Measurements from ENCODE around the gene EXOC4. TPM values are rescaled to one million over a fixed set of nuclear protein-coding genes. Genes with fewer than 3 reads are reported as not detected.

The EXOC4 gene
- total and polyA plus RNA-seq, 2 of the 8 experiments (the other 6 are each of a cell fraction or from before 2014, with no cell fraction given), result 27.0 to 67.3 TPM

- H3K56ac ChIP-seq (replicated peaks; ENCODE audit: insufficient read length, low read depth, low read length), result no peak overlapping the region
- no peaks in the 10 kb centered on the region for H3K79me1 ChIP-seq (ENCODE audit: low read depth, low read length)
- no peak overlapping the region for H2BK15ac ChIP-seq (ENCODE audit: low read length)
- no peak overlapping the region for H4K5ac ChIP-seq (ENCODE audit: insufficient read length, low read depth, low read length)
- H3K79me2 ChIP-seq (ENCODE audit: control insufficient read depth in 1 of 2, insufficient read depth in 2 of 2, low read length in 2 of 2), result no peaks in the 10 kb centered on the region
- no peak overlapping the region for H4K8ac ChIP-seq (ENCODE audit: extremely low read depth, insufficient read depth, low read length)
- H2AFZ ChIP-seq (ENCODE audit: low read length), result no peak overlapping the region
- H4K91ac ChIP-seq (replicated peaks; ENCODE audit: insufficient read length, low read length), result no peak overlapping the region
- H3K4me1 ChIP-seq (replicated peaks in 1 of 4; ENCODE audit: control insufficient read depth in 3 of 4, insufficient read depth in 4 of 4, low read length in 3 of 4), result no peaks in the 10 kb centered on the region
- no peak overlapping the region for H2BK20ac ChIP-seq (ENCODE audit: low read length)
- no peaks in the 10 kb centered on the region for H3K9me3 ChIP-seq (ENCODE audit: insufficient read depth in 2 of 2, low read depth in 1 of 2, low read length in 1 of 2)
- DNase-seq (ENCODE audit: low read depth in 1 of 2, low spot score in 2 of 2) (no peak), FAIRE-seq (no peak)
- H3K14ac ChIP-seq (ENCODE audit: insufficient read length), result no peak overlapping the region
- no peaks in the 10 kb centered on the region for H3K23me2 ChIP-seq (ENCODE audit: low read depth, low read length)
- H3K27ac ChIP-seq (ENCODE audit: low read depth, low read length), result no peak overlapping the region
- H3K4ac ChIP-seq (replicated peaks; ENCODE audit: insufficient read length, low read depth, low read length), result no peak overlapping the region
- peaks cover 0 to 3% of the 10 kb centered on the region in 2 experiments for H4K20me1 ChIP-seq (replicated peaks in 1 of 2; ENCODE audit: control insufficient read depth in 1 of 2, insufficient read depth in 2 of 2, low read length in 2 of 2)
- H2BK5ac ChIP-seq (ENCODE audit: low read depth, low read length), result no peak overlapping the region
- CTCF ChIA-PET (ENCODE audit: partially characterized antibody), result interaction anchor here (0.7 to 1.1 kb wide), 2 partner anchors 753 to 856 kb away, joined by 3 read pairs; no protein-coding TSS in a partner anchor
- H2AK5ac ChIP-seq (ENCODE audit: low read depth, low read length), result no peak overlapping the region
- no peak overlapping the region for H2BK12ac ChIP-seq (ENCODE audit: low read depth, low read length)
- H3K27me3 ChIP-seq (replicated peaks in 1 of 4; ENCODE audit: control insufficient read depth in 3 of 4, extremely low read depth in 1 of 4, insufficient read depth in 3 of 4, low read length in 3 of 4), result peaks cover 0 to 1% (median 0%) of the 10 kb centered on the region in 4 experiments; a peak in 1 of 7 replicates
- no peak overlapping the region for H3K4me2 ChIP-seq (ENCODE audit: insufficient read depth in 1 of 2, low read depth in 2 of 2, low read length in 2 of 2)
- no peak overlapping the region for H3K18ac ChIP-seq (ENCODE audit: extremely low read depth, low read length)
- no peak overlapping the region for H3K9ac ChIP-seq (replicated peaks in 1 of 4; ENCODE audit: extremely low read depth in 1 of 4, low read depth in 3 of 4, low read length in 3 of 4)
- WGBS, 2 experiments (ENCODE audit: extremely low coverage in 1 of 2, insufficient coverage in 1 of 2, insufficient read length in 1 of 2, insufficient replicate concordance in 2 of 2, low coverage in 1 of 2, low lambda C conversion rate in 2 of 2, missing lambda C conversion rate in 1 of 2), result 84% methylated on average over 5 of the region's 5 CpGs; no CpG with 5 or more reads in 1 of the 2 experiments
- no peak overlapping the region for H3K4me3 ChIP-seq (ENCODE audit: extremely low read depth in 1 of 4, insufficient read depth in 2 of 4, low read depth in 3 of 4, low read length in 4 of 4)
- H3K23ac ChIP-seq (ENCODE audit: insufficient read length), result no peak overlapping the region
- H3K36me3 ChIP-seq (ENCODE audit: control insufficient read depth in 2 of 4, insufficient read depth in 4 of 4, low read length in 3 of 4), result no peaks in the 10 kb centered on the region
- TF ChIP-seq CREB1 (IDR thresholded peaks at IDR 0.05), result no peak
- TF ChIP-seq EGR1 (IDR thresholded peaks at IDR 0.05; ENCODE audit: borderline replicate concordance, low read depth, low read length), result no peak
- no peak for TF ChIP-seq BRCA1 (IDR thresholded peaks at IDR 0.05; ENCODE audit: low read depth, low read length)
- no peak for TF ChIP-seq CBX8 (IDR thresholded peaks at IDR 0.05; ENCODE audit: borderline replicate concordance, low read depth, low read length)
- TF ChIP-seq, protein P1, sequence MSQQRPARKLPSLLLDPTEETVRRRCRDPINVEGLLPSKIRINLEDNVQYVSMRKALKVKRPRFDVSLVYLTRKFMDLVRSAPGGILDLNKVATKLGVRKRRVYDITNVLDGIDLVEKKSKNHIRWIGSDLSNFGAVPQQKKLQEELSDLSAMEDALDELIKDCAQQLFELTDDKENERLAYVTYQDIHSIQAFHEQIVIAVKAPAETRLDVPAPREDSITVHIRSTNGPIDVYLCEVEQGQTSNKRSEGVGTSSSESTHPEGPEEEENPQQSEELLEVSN (IDR thresholded peaks at IDR 0.05), result no peak
- TF ChIP-seq SP4 (IDR thresholded peaks at IDR 0.05; ENCODE audit: low read length), result no peak
- TF ChIP-seq SP1 (IDR thresholded peaks at IDR 0.05; ENCODE audit: low read depth, low read length), result no peak
- TF ChIP-seq KDM1A (IDR thresholded peaks at IDR 0.05; ENCODE audit: borderline replicate concordance, low read length), result no peak
- TF ChIP-seq BACH1 (IDR thresholded peaks at IDR 0.05; ENCODE audit: low read length), result no peak
- TF ChIP-seq RXRA (IDR thresholded peaks at IDR 0.05; ENCODE audit: insufficient read depth, low read depth, low read length), result no peak
- no peak for TF ChIP-seq POU5F1 (IDR thresholded peaks at IDR 0.05; ENCODE audit: low read depth, low read length)
- TF ChIP-seq PHF8 (conservative IDR thresholded peaks at IDR 0.05; ENCODE audit: low read depth, low read length), result no peak
- no peak overlapping the region for H2BK120ac ChIP-seq (replicated peaks; ENCODE audit: low read depth, low read length)
- POLR2A ChIA-PET (ENCODE audit: partially characterized antibody), result interaction anchor here (0.6 kb wide), 1 partner anchor 270 kb away, joined by 4 read pairs; no protein-coding TSS in a partner anchor
These were observed 248.9 kb downstream of the EXOC4 start for GRCh38 chr7:133501771-133502170.
